22Rv1 (cell line): ENCODE results near the gene SUCLG2.

Experiments
- H3K27ac ChIP-seq: fragments of 450-650 bp; 2 replicates; pipeline ENCODE4 v1.5.1; 2017
- ZFX ChIP-seq: fragments of 450-650 bp; IDR thresholded peaks from 2 replicates; pipeline ENCODE4 v1.6.1; 2017; ENCODE audit warnings: antibody characterized with exemption, borderline replicate concordance
- TF ChIP-seq, protein P1 (sequence below): fragments of 450-650 bp; IDR thresholded peaks from 2 replicates; pipeline ENCODE4 v1.5.1; 2017; ENCODE audit warnings: mild to moderate bottlenecking

SUCLG2 gene

DNA sequence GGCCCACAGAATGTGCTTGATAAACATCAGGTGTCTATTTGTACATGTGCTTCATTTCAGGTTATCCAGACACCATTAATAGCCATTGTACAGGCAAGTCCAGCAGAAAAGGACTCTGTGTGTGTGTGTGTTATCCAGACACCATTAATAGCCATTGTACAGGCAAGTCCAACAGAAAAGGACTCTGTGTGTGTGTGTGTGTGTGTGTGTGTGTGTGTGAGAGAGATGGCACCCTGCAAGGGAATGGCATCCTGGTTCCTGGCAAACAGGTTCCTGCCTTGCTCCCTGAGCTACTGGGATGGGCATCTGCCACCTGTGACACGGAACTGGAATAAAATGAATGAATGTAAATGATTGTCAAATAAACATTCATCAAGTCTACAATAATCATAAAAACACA, 11.7 kb downstream of the SUCLG2 start:
- no peak overlapping the region for H3K27ac ChIP-seq
- TF ChIP-seq, protein P1, sequence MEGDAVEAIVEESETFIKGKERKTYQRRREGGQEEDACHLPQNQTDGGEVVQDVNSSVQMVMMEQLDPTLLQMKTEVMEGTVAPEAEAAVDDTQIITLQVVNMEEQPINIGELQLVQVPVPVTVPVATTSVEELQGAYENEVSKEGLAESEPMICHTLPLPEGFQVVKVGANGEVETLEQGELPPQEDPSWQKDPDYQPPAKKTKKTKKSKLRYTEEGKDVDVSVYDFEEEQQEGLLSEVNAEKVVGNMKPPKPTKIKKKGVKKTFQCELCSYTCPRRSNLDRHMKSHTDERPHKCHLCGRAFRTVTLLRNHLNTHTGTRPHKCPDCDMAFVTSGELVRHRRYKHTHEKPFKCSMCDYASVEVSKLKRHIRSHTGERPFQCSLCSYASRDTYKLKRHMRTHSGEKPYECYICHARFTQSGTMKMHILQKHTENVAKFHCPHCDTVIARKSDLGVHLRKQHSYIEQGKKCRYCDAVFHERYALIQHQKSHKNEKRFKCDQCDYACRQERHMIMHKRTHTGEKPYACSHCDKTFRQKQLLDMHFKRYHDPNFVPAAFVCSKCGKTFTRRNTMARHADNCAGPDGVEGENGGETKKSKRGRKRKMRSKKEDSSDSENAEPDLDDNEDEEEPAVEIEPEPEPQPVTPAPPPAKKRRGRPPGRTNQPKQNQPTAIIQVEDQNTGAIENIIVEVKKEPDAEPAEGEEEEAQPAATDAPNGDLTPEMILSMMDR, result no peak
- TF ChIP-seq ZFX, result no peak

DNA sequence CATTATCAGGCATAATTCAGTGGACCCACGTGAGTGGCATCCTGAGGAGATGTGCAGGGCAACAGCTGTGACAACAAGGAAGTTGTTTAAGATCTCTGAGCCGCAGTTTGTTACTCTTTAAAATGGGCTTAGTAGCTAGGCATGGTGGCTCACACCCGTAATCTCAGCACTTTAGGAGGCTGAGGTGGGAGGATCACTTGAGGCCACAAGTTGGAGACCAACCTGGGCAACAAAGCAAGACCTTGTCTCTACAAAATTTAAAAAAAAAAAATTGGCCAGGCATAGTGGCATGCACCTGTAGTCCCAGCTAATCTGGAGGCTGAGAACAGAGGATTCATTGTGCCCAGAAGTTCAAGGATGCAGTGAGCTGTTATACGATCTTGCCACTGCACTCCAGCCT, 12.2 kb downstream of the SUCLG2 start:
- no peak for TF ChIP-seq ZFX
- TF ChIP-seq, protein P1, result no peak
- H3K27ac ChIP-seq, result no peak overlapping the region

- no peak overlapping the region for H3K27ac ChIP-seq
- TF ChIP-seq, protein P1, result no peak
- TF ChIP-seq ZFX, result no peak
Measured at GRCh38 chr3:67641451-67641850, 13.0 kb downstream of the SUCLG2 start.

DNA sequence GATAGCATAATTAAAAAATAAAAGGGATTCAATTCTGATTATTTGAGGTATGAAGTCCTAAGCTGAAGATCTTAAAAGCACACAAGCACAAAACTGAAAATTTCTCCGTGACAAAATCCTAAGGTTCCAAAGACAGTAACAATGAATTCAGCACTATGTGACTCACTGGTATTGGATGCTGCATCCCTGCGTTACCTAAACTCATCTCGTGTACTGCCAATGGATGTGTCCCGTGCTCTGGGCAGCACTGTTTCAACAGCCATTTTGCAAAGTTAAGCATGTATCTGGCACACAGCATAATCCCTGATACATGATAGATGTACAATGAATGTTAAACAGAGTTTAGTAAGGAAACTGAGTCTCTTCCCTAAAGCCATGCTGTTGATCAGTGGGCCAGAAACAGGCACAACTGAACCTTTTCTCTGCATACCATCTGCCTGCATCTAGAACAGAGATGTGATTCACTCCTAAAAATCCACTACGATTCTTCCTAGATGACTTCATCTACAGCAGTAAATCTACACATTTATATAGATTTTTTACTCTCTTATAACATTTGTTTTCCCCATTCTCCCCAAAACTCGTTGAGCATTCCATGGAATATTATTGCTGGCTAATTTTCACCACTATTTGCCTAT, 14.3 kb downstream of the SUCLG2 start:
- TF ChIP-seq ZFX, result no peak
- no peak overlapping the region for H3K27ac ChIP-seq

DNA sequence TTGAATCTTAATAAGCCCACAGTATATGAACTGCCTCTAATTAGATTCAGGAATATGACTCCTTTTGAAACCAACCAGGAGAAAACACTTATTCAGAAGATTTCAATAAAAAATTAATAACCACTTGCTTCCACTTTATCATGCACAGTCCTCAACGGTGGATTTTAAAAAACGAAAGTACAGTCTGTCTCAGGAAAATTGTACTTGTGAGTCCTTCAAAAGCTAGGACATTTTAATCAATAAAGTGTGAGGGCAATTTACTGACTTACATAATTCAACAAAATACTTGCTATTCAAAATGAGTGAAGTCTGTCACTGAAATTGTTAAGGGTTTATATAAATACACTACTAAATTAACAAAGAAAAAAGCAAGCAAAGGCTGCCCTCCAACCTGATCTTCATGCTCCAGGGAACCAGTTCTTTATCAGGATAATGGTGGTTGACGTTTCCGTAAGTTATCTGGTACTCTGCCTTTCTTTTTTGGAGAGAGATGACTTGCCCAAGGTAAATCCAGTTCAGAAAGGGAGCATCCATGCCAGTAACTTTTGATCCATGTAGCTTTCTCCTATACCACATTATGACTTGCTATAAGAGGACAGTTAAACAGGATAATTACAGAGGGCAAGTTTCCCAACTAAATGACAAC, 17.0 kb downstream of the SUCLG2 start:
- TF ChIP-seq ZFX, result no peak
- TF ChIP-seq, protein P1, result no peak
- H3K27ac ChIP-seq, result no peak overlapping the region

GRCh38 chr3:67635806-67636205, 18.6 kb downstream of the SUCLG2 start:
- no peak overlapping the region for H3K27ac ChIP-seq
- no peak for TF ChIP-seq ZFX
- TF ChIP-seq, protein P1, result no peak

DNA sequence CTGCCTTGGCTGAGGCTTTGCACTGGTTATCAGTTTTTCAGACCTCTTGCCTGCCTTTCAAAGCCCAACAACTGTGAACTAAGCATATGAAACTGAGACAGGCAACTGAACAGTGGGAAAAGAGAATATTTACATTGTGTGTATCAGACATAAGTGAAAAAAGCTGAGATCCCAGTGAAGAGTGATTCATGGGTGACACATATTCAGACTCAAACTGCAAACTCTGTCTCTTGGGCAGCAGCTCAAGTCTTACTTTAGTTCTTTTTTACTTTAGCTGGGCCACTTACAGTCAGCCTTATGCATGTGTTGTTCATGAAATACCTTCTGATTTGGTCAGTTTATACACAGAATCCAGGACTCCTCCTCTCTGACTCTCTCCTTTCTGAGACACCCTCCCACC, 19.2 kb downstream of the SUCLG2 start:
- no peak for TF ChIP-seq ZFX
- TF ChIP-seq, protein P1, result no peak
- no peak overlapping the region for H3K27ac ChIP-seq
